Dermis blood vessel endothelial cell (primary cell): ENCODE results near the gene HLA-DPB1. TPM values are rescaled to one million over a fixed set of nuclear protein-coding genes. Genes with fewer than 3 reads are reported as not detected.

Experiments used
- total RNA-seq: library from RNA; depleted of rRNA; stranded (reverse); fragments of >200 nt; gene quantifications from 2 replicates; pipeline ENCODE4 v1.2.3, GENCODE V29; 2014

Gene HLA-DPB1
- total RNA-seq, 1 donor from 2014 or later, result 1.4 TPM

Other genes starting within 250 kb of the HLA-DPB1 start
- 22.8 and 39.0 TPM in 2 replicates for gene TAP2, start 237.3 kb upstream of the HLA-DPB1 start, total RNA-seq
- gene PSMB8, start 231.9 kb upstream of the HLA-DPB1 start, total RNA-seq, result 73.5 and 86.4 TPM in 2 replicates
- 52.9 and 93.4 TPM in 2 replicates for gene TAP1, start 222.3 kb upstream of the HLA-DPB1 start, total RNA-seq
- 29.1 and 68.9 TPM in 2 replicates for gene PSMB9, start 221.8 kb upstream of the HLA-DPB1 start, total RNA-seq
- gene HLA-DMB, start 135.0 kb upstream of the HLA-DPB1 start, total RNA-seq, result 1.0 and 2.9 TPM in 2 replicates
- gene HLA-DMA, start 122.9 kb upstream of the HLA-DPB1 start, total RNA-seq, result 1.2 and 1.7 TPM in 2 replicates
- gene BRD2, start 107.4 kb upstream of the HLA-DPB1 start, total RNA-seq, result 60.2 and 86.7 TPM in 2 replicates
- gene HLA-DOA, start 66.4 kb upstream of the HLA-DPB1 start, total RNA-seq, result not detected in 2 replicates
- 0.34 and 17.4 TPM in 2 replicates for gene HLA-DPA1, start 2.3 kb upstream of the HLA-DPB1 start, total RNA-seq
- gene COL11A2, start 116.5 kb downstream of the HLA-DPB1 start, total RNA-seq, result 0.28 and 0.34 TPM in 2 replicates
- 26.6 and 27.9 TPM in 2 replicates for gene RXRB, start 124.7 kb downstream of the HLA-DPB1 start, total RNA-seq
- gene SLC39A7, start 124.9 kb downstream of the HLA-DPB1 start, total RNA-seq, result 93.6 and 99.4 TPM in 2 replicates
- 8.7 and 9.7 TPM in 2 replicates for gene HSD17B8, start 128.7 kb downstream of the HLA-DPB1 start, total RNA-seq
- gene RING1, start 132.5 kb downstream of the HLA-DPB1 start, total RNA-seq, result 22.6 and 29.0 TPM in 2 replicates
- 33.7 and 38.5 TPM in 2 replicates for gene VPS52, start 195.9 kb downstream of the HLA-DPB1 start, total RNA-seq
- 1,732 and 3,722 TPM in 2 replicates for gene RPS18, start 196.1 kb downstream of the HLA-DPB1 start, total RNA-seq
- gene B3GALT4, start 201.1 kb downstream of the HLA-DPB1 start, total RNA-seq, result 5.9 and 10.0 TPM in 2 replicates
- 65.9 and 75.4 TPM in 2 replicates for gene WDR46, start 213.2 kb downstream of the HLA-DPB1 start, total RNA-seq
- gene PFDN6, start 213.6 kb downstream of the HLA-DPB1 start, total RNA-seq, result 22.1 and 29.1 TPM in 2 replicates
- 82.4 and 88.3 TPM in 2 replicates for gene RGL2, start 223.0 kb downstream of the HLA-DPB1 start, total RNA-seq
- 137 and 154 TPM in 2 replicates for gene TAPBP, start 238.1 kb downstream of the HLA-DPB1 start, total RNA-seq
- 15.8 and 16.8 TPM in 2 replicates for gene ZBTB22, start 241.8 kb downstream of the HLA-DPB1 start, total RNA-seq
- 52.1 and 57.9 TPM in 2 replicates for gene DAXX, start 247.0 kb downstream of the HLA-DPB1 start, total RNA-seq